HG03575 (cell line): ENCODE results near the gene USP48.
"Not testable (repeated sequence)": the region's sequence is repeated elsewhere in the genome, so short reads cannot be mapped to it uniquely, and the experiment has no call there.

Source experiments
- ATAC-seq: cut with Tn5 transposase; IDR thresholded peaks from one replicate; pipeline ENCODE4 v1.9.1; 2021; ENCODE audit not compliant: unreplicated experiment, insufficient number of reproducible peaks, low FRiP score; ENCODE audit errors: extremely low read depth

Gene USP48

DNA sequence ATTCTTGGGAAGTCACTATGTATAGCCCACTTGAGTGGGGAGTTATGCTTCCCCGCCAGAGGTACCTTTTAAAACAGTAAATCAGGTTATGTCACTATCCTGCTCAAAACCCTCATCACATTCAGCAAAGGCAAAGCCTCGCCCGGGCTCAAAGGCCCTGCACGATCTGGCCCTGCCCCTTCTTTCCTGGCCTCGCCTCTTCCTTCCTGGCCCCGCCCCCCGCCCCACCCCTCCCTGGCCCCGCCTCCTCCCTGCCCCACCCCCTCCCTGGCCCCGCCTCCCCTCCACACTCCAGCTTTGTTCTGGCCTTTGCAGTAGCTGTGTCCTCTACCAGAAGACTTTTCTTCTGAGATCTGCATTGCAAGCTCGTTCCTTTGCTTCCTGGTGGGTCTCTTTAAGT lies 35.7 kb upstream of the USP48 start:
- no peak for ATAC-seq

GRCh38 chr1:21816602-21817302 lies 33.8 kb upstream of the USP48 start:
- ATAC-seq: no peak

- no peak for ATAC-seq
Measured at GRCh38 chr1:21815724-21816321, 32.9 kb upstream of the USP48 start.

- no peak for ATAC-seq
Measured at GRCh38 chr1:21814981-21815582, 32.1 kb upstream of the USP48 start.

DNA sequence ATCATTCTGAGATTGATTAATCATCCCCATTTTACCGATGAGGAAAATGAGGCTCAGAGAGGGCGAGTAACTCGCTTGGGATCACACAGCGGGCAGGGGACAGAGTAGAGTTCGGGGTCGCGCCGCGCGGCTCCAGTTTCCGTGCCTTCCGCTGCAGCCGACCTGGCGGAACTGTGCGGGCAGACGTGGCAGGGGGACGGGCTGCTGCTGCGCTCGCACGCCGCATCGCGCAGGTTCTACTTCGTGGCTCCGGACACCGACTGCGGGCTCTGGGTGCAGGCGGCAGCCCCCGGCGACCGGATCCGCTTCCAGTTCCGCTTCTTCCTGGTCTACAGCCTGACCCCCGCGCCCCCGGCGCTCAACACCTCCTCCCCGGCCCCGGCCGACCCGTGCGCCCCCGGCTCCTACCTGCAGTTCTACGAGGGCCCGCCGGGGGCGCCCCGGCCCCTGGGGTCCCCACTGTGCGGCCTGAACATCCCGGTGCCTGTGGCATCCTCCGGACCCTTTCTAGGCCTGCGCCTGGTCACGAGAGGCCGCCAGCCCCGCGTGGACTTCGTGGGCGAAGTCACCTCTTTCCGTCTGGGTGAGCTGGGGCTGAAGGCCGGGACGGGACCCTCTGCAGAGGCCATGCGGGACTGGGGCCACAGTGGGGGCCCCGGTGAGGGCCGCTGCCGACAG lies 31.4 kb upstream of the USP48 start:
- ATAC-seq: no peak

GRCh38 chr1:21813542-21813941 lies 30.6 kb upstream of the USP48 start:
- ATAC-seq: no peak

- ATAC-seq: no peak
Measured at GRCh38 chr1:21811875-21812305, 28.9 kb upstream of the USP48 start, which contains the start of gene LDLRAD2. TSS of gene LDLRAD2 (plus strand) at chr1:21812265. CDS start at chr1:21812452, 187 bp downstream.

DNA sequence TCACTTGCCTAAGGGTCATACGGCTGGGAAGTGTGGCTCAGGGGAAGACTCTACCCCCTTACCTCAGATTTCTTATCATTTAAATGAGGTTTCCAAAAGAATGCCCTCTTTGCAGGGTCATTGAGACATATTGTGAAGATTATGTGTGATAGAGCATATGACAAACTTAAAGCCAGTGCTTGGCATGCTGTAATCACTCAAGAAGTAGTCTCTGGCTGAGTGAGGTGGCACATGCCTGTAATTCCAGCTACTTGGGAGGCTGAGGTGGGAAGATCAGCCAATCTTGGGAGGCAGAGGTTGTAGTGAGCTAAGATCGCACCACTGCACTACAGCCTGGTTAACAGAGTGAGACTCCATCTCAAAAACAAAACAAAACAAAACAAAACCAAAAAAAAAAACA lies 21.6 kb upstream of the USP48 start:
- ATAC-seq: no peak

DNA sequence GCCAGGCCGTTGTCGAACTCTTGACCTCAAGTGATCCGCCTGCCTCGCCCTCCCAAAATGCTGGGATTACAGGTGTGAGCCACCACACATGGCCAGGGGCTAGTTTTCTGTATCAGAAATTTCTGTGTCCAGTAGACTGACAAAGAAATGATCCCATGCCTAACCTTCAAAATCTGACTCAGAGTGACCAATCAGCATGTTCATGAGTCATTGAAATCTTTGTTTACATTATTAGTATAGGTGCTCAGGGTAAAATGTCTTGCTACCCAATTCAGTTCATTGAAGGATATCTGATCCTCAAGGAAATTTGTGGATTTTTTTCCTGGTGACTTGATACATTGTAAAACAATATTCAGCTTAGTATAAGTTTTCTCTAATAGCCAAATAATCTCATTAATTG lies 18.2 kb upstream of the USP48 start:
- ATAC-seq: no peak

GRCh38 chr1:21799730-21800129 lies 16.8 kb upstream of the USP48 start:
- no peak for ATAC-seq

- no peak for ATAC-seq
Measured at GRCh38 chr1:21795075-21795474, 12.1 kb upstream of the USP48 start.

DNA sequence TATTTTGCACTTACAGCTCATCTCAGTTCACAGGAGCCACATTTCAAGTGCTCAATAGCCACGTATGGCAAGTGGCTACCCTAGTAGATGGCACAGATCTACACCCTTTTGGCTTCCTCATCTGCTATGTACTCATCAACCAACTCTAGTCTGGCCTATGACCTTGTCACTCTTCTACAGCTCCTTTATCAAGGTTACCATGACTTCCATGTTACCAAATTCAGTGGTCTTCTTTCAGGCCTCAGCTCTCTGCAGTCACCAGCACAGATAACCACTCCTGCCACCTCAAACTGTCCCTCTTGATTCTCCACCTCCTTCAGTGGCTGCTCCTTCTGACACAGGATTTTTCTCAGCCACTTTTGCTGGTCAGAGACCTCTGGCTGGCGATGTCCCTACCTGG lies 11.7 kb upstream of the USP48 start:
- no peak for ATAC-seq

DNA sequence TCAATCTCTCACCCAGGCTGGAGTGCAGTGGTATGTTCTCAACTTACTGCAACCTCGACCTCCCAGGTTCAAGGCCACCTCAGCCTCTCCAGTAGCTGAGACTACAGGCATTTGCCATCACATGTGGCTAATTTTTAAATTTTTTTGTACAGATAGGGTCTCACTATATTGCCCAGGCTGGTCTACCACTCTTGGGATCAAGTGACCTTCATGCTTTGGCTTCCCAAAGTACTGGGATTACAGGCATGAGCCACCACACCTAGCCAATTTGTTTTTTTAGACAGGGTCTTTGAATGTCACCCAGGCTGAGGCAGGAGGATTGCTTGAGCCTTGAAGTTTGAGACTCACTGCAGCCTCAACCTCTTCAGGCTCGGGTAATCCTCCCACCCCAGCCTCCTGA lies 10.2 kb upstream of the USP48 start:
- no peak for ATAC-seq

GRCh38 chr1:21786640-21787039 lies 3.7 kb upstream of the USP48 start:
- no peak for ATAC-seq

- ATAC-seq: not testable (repeated sequence)
Measured at GRCh38 chr1:21785764-21786163, 2.8 kb upstream of the USP48 start.

GRCh38 chr1:21783679-21784603 lies 992 bp upstream of the USP48 start:
- ATAC-seq: no peak

- ATAC-seq: no peak
Measured at GRCh38 chr1:21782349-21782867, 541 bp downstream of the USP48 start.

GRCh38 chr1:21781815-21782348 lies 1.1 kb downstream of the USP48 start:
- no peak for ATAC-seq
